Measurements from ENCODE around the gene SERPINA3. TPM values are rescaled to one million over a fixed set of nuclear protein-coding genes. Genes with fewer than 3 reads are reported as not detected.

The SERPINA3 gene
- total and polyA plus RNA-seq, 2 experiments from 2014 or later: 0.75 to 1.1 TPM

- Histone ChIP-seq H3K27ac (no peak overlapping the region), H3K9ac (no peak overlapping the region), H2AFZ (no peak overlapping the region), H3K27me3 (replicated peaks; ENCODE audit: insufficient read depth) (peaks cover 4% of the 10 kb centered on the region; the same call in 1 of the 2 replicates), H3K4me3 (no peak overlapping the region), H3K79me2 (ENCODE audit: insufficient read depth) (no peaks in the 10 kb centered on the region), H3K36me3 (ENCODE audit: low read depth) (no peaks in the 10 kb centered on the region), H3K9me2 (ENCODE audit: insufficient read depth) (no peaks in the 10 kb centered on the region), H4K20me1 (ENCODE audit: insufficient read depth) (no peaks in the 10 kb centered on the region), H3K4me2 (ENCODE audit: unreplicated experiment) (no peak overlapping the region), H3F3A (ENCODE audit: insufficient read depth) (no peaks in the 10 kb centered on the region), H3K9me3 (ENCODE audit: low read depth) (no peaks in the 10 kb centered on the region), H3K4me1 (ENCODE audit: insufficient read depth) (no peaks in the 10 kb centered on the region)
- no peak for DNase-seq
- WGBS, 2 experiments (ENCODE audit: low coverage in 1 of 2, low lambda C conversion rate in 2 of 2, missing lambda C conversion rate in 2 of 2): 79 to 82% methylated on average over 11 of the region's 11 CpGs
- no peak for TF ChIP-seq EZH2 (IDR thresholded peaks at IDR 0.05; ENCODE audit: insufficient read depth, poor library complexity, severe bottlenecking)
- no peak for TF ChIP-seq EZH2phosphoT487 (IDR thresholded peaks at IDR 0.05; ENCODE audit: insufficient read depth, low read depth)
- in situ Hi-C loops (cut with MboI): no loop called here
These were observed 27.0 kb downstream of the SERPINA3 start for GRCh38 chr14:94638961-94639817.

- no peak overlapping the region for H3K4me2 ChIP-seq (ENCODE audit: unreplicated experiment)
- no peaks in the 10 kb centered on the region for H4K20me1 ChIP-seq (ENCODE audit: insufficient read depth)
- H3K9ac ChIP-seq: no peak overlapping the region
- H3K27ac ChIP-seq: no peak overlapping the region
- no peaks in the 10 kb centered on the region for H3K79me2 ChIP-seq (ENCODE audit: insufficient read depth)
- in situ Hi-C loops (cut with MboI): no loop called here
- H3K4me1 ChIP-seq (ENCODE audit: insufficient read depth): no peaks in the 10 kb centered on the region
- H3K9me2 ChIP-seq (ENCODE audit: insufficient read depth): no peaks in the 10 kb centered on the region
- H3K27me3 ChIP-seq (replicated peaks; ENCODE audit: insufficient read depth): no peaks in the 10 kb centered on the region
- no peaks in the 10 kb centered on the region for H3F3A ChIP-seq (ENCODE audit: insufficient read depth)
- no peak for DNase-seq
- no peak overlapping the region for H2AFZ ChIP-seq
- no peaks in the 10 kb centered on the region for H3K36me3 ChIP-seq (ENCODE audit: low read depth)
- TF ChIP-seq EZH2phosphoT487 (IDR thresholded peaks at IDR 0.05; ENCODE audit: insufficient read depth, low read depth) (no peak), EZH2 (IDR thresholded peaks at IDR 0.05; ENCODE audit: insufficient read depth, poor library complexity, severe bottlenecking) (no peak)
- H3K9me3 ChIP-seq (ENCODE audit: low read depth): no peaks in the 10 kb centered on the region
- no peak overlapping the region for H3K4me3 ChIP-seq
- 81 to 83% methylated on average over 10 of the region's 10 CpGs for WGBS, 2 experiments (ENCODE audit: low coverage in 1 of 2, low lambda C conversion rate in 2 of 2, missing lambda C conversion rate in 2 of 2)
These were observed 28.8 kb downstream of the SERPINA3 start for GRCh38 chr14:94640721-94641631.

- Histone ChIP-seq H3K9me3 (ENCODE audit: low read depth) (no peaks in the 10 kb centered on the region), H3F3A (ENCODE audit: insufficient read depth) (no peaks in the 10 kb centered on the region), H3K9me2 (ENCODE audit: insufficient read depth) (no peaks in the 10 kb centered on the region), H3K4me2 (ENCODE audit: unreplicated experiment) (no peak overlapping the region), H3K27ac (no peak overlapping the region), H3K4me3 (no peak overlapping the region), H3K36me3 (ENCODE audit: low read depth) (no peaks in the 10 kb centered on the region), H2AFZ (no peak overlapping the region), H3K27me3 (replicated peaks; ENCODE audit: insufficient read depth) (no peaks in the 10 kb centered on the region), H4K20me1 (ENCODE audit: insufficient read depth) (no peaks in the 10 kb centered on the region), H3K4me1 (ENCODE audit: insufficient read depth) (peaks cover 5% of the 10 kb centered on the region; the same call in 1 of the 2 replicates), H3K79me2 (ENCODE audit: insufficient read depth) (no peaks in the 10 kb centered on the region), H3K9ac (no peak overlapping the region)
- in situ Hi-C loops (cut with MboI): no loop called here
- WGBS, 2 experiments (ENCODE audit: low coverage in 1 of 2, low lambda C conversion rate in 2 of 2, missing lambda C conversion rate in 2 of 2): 89 to 91% methylated on average over 10 to 12 of the region's 12 CpGs
- no peak for DNase-seq
- TF ChIP-seq EZH2phosphoT487 (IDR thresholded peaks at IDR 0.05; ENCODE audit: insufficient read depth, low read depth) (no peak), EZH2 (IDR thresholded peaks at IDR 0.05; ENCODE audit: insufficient read depth, poor library complexity, severe bottlenecking) (no peak)
These were observed 29.4 kb downstream of the SERPINA3 start for GRCh38 chr14:94641632-94641955.

- Histone ChIP-seq H3K4me1 (ENCODE audit: insufficient read depth) (peaks cover 11% of the 10 kb centered on the region; the same call in 1 of the 2 replicates), H2AFZ (no peak overlapping the region), H3K27ac (no peak overlapping the region), H3K9ac (no peak overlapping the region), H3K4me3 (no peak overlapping the region), H3F3A (ENCODE audit: insufficient read depth) (no peaks in the 10 kb centered on the region), H3K4me2 (ENCODE audit: unreplicated experiment) (no peak overlapping the region), H3K9me2 (ENCODE audit: insufficient read depth) (no peaks in the 10 kb centered on the region), H3K36me3 (ENCODE audit: low read depth) (no peaks in the 10 kb centered on the region), H4K20me1 (ENCODE audit: insufficient read depth) (no peaks in the 10 kb centered on the region), H3K27me3 (replicated peaks; ENCODE audit: insufficient read depth) (no peaks in the 10 kb centered on the region), H3K9me3 (ENCODE audit: low read depth) (no peaks in the 10 kb centered on the region), H3K79me2 (ENCODE audit: insufficient read depth) (no peaks in the 10 kb centered on the region)
- in situ Hi-C loops (cut with MboI): no loop called here
- WGBS, 2 experiments (ENCODE audit: low coverage in 1 of 2, low lambda C conversion rate in 2 of 2, missing lambda C conversion rate in 2 of 2): 83% methylated on average over 16 to 18 of the region's 18 CpGs
- no peak for TF ChIP-seq EZH2phosphoT487 (IDR thresholded peaks at IDR 0.05; ENCODE audit: insufficient read depth, low read depth)
- TF ChIP-seq EZH2 (IDR thresholded peaks at IDR 0.05; ENCODE audit: insufficient read depth, poor library complexity, severe bottlenecking): no peak
- no peak for DNase-seq
These were observed 31.3 kb downstream of the SERPINA3 start for GRCh38 chr14:94643316-94644101.
